VCaP (cell line): ENCODE measurements around the gene HDAC7.

Experiments
- H3K27ac ChIP-seq: fragments of 450-650 bp; 2 replicates; pipeline ENCODE4 v1.5.1; 2017
- TF ChIP-seq, protein P1 (sequence below): fragments of 450-650 bp; conservative IDR thresholded peaks from 2 replicates; pipeline ENCODE4 v1.5.1; 2017; ENCODE audit warnings: mild to moderate bottlenecking, moderate library complexity

HDAC7 gene

DNA sequence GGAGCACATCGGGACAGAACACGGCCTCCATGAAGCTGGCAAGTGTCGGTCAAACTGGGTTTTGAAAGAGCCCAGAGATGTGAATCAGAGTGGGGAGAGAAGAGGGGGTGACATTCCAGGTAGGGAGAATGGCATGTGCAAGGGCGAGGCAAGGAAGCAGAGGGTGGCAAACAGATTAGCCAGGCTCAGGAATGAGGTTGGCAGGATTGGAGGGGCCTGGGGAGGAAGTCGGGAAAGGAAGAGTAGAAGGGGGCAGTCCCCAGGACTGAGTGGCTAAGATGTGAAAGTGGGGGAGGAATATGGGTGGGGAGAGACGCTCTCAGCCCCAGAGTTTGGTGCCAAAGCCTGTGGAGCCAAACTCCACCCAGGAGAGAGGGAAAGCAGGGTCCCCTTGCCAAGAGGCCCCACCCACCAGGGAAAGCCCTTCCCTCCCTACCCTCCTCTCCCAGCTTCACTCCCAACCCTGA is 5.5 kb upstream of the HDAC7 start:
- H3K27ac ChIP-seq, result no peak overlapping the region
- TF ChIP-seq, protein P1, sequence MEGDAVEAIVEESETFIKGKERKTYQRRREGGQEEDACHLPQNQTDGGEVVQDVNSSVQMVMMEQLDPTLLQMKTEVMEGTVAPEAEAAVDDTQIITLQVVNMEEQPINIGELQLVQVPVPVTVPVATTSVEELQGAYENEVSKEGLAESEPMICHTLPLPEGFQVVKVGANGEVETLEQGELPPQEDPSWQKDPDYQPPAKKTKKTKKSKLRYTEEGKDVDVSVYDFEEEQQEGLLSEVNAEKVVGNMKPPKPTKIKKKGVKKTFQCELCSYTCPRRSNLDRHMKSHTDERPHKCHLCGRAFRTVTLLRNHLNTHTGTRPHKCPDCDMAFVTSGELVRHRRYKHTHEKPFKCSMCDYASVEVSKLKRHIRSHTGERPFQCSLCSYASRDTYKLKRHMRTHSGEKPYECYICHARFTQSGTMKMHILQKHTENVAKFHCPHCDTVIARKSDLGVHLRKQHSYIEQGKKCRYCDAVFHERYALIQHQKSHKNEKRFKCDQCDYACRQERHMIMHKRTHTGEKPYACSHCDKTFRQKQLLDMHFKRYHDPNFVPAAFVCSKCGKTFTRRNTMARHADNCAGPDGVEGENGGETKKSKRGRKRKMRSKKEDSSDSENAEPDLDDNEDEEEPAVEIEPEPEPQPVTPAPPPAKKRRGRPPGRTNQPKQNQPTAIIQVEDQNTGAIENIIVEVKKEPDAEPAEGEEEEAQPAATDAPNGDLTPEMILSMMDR, result no peak

DNA sequence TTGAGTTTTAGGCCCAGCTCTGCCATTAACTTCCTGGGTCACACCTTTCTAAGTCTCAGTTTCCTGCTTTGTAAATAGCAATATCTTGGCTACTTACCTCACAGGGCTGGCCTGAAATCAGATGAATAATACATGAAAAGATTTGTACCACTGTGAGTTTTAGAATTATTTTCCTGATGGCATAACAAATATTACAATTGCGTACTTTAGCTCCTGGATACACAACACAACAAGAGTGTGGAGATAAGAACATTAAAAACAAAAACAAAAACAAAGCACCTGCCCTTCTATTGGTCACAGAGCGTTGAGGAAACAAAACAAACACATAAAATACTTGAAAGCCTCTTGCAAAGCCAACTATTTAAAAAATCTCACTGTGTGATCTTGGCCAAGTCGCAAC is 4.9 kb upstream of the HDAC7 start:
- H3K27ac ChIP-seq, result no peak overlapping the region
- TF ChIP-seq, protein P1, result no peak

DNA sequence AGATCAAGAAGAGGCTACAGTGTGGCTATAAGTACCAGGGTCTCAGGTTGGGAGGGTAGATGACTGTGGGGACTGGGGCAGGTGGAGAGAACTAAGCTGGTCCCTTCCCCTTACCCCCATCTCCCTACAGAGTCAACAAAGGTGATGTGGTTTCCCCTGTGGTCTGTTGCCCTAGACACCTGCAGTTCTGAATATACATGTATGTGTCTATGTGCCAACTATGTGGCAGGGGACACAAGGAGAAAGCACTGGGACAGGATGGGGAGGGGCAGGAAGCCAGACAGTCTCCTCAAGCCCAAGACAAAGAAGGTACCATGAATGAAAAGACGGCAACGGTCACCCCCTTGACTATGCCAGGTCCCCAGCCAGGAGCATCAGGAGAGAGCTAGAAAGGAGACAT is 4.5 kb upstream of the HDAC7 start:
- no peak overlapping the region for H3K27ac ChIP-seq
- TF ChIP-seq, protein P1, result no peak

DNA sequence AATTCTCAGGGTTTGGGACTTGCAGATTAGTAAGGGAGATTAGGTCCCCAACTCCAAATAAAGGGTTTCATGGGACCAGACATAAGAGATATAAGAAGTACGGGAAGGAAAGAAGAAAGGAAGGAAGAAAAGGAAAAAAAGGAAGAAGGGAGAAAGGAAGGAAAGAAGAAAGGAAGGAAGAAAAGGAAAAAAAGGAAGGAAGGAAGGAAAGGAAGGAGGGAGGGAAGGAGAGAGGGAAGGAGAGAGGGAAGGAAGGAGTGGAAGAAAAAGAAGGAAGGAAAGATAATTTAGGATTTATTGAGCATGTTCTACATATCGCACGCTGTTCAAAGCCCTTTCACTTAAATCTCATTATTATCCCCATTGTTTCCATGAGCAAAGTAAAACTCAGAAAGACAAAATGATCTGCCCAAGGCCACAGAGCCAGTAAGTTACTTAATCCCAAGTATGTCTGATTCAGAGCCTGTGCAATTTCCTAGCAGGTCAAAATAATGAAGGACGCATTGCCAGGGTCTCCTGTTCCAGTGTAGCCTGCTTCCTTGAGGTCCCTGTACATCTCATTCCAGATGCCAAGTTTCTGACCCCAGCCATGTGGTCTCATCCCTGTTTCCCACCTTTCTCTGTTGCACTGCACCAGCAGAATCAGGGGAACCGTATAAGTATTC is 3.9 kb upstream of the HDAC7 start:
- H3K27ac ChIP-seq, result no peak overlapping the region
- TF ChIP-seq, protein P1, result no peak

DNA sequence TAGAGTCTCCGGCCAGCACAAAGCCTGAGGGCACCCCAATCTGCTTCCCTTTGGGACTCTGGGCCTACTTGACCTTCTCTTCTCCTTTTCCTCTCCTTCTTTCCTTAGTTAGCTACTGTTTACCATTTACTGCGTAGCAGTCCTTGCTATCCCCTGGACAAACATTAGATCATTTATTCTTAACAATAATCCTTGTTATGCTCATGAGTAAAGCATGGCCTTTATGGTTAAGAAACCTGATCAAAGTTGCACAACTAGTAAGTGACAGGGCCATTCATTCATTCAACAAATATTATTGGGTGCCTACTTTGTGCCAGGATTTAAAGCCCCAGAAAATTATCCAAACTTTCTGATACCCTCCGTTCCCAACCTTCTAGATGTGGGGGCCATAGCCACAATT is 3.2 kb upstream of the HDAC7 start:
- TF ChIP-seq, protein P1, result no peak
- no peak overlapping the region for H3K27ac ChIP-seq

DNA sequence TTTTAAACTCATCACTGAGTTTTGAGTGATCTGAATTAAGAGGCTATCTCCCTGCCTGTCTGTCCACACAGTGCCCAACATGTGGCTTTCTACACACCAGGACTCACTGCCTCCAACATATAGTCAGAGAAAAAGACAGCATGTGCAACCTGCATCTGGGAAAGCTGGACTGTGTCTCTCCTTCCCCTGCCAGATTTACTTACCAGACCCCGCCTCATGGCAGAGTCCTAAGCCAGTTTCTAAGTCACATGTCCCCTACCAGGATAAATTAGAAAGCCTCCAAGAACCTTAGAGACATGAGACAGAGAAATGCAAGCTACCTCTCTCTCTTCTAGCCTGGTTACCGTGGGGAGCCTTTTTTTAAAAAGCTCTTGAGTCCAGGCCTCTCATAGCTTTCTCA is 2.7 kb upstream of the HDAC7 start:
- TF ChIP-seq, protein P1, result no peak
- H3K27ac ChIP-seq, result no peak overlapping the region

DNA sequence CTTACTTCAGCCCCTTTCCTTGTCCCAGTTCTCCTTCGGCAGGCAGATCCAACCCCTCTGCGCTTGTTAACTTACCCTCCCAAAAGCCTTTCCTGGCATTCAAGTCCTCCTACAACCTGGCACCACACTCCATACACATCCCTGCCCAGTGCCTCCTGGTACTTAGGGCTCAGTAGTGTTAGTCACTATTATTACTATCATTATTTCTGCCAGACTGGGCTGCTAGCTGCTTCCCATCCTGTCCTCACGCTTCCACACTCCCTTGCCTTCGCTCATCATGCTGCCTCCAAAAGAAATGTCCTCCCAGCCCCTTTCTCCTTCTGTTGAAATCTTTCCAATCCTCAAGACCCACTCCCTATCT is 1.6 kb upstream of the HDAC7 start:
- peak overlapping the region; percentile 94 for H3K27ac ChIP-seq
- TF ChIP-seq, protein P1, result no peak
